NCI-H82 treated with DMSO at 0.1 percent for 48 hours (cell line): ENCODE results near the gene GRIK2.

ENCODE experiments used
- DNase-seq: peaks from one replicate; lab custom pipeline; 2025; ENCODE audit not compliant: unreplicated experiment; lab: John Stamatoyannopoulos, UW

The GRIK2 gene

GRCh38 chr6:101534821-101535220 lies 141.3 kb downstream of the GRIK2 start:
- no peak for DNase-seq

- DNase-seq = no peak
These were observed 144.3 kb downstream of the GRIK2 start for GRCh38 chr6:101537753-101538316.

GRCh38 chr6:101539510-101540245 lies 146.2 kb downstream of the GRIK2 start:
- no peak for DNase-seq

GRCh38 chr6:101541894-101542293 lies 148.4 kb downstream of the GRIK2 start:
- DNase-seq = no peak

- no peak for DNase-seq
These were observed 150.3 kb downstream of the GRIK2 start for GRCh38 chr6:101543796-101544195.

- DNase-seq = no peak
These were observed 150.8 kb downstream of the GRIK2 start for GRCh38 chr6:101544286-101544685.

GRCh38 chr6:101545191-101545590 lies 151.7 kb downstream of the GRIK2 start:
- DNase-seq = no peak

GRCh38 chr6:101550451-101550850 lies 156.9 kb downstream of the GRIK2 start:
- no peak for DNase-seq

- DNase-seq = no peak
These were observed 160.7 kb downstream of the GRIK2 start for GRCh38 chr6:101554231-101554630.

GRCh38 chr6:101558712-101559111 lies 165.2 kb downstream of the GRIK2 start:
- DNase-seq = no peak

GRCh38 chr6:101572627-101573026 lies 179.1 kb downstream of the GRIK2 start:
- DNase-seq = no peak

GRCh38 chr6:101577091-101577490 lies 183.6 kb downstream of the GRIK2 start:
- no peak for DNase-seq

- no peak for DNase-seq
These were observed 184.8 kb downstream of the GRIK2 start for GRCh38 chr6:101578306-101578705.

- no peak for DNase-seq
These were observed 189.3 kb downstream of the GRIK2 start for GRCh38 chr6:101582792-101583191.

- no peak for DNase-seq
These were observed 192.0 kb downstream of the GRIK2 start for GRCh38 chr6:101585501-101585900.

- DNase-seq = no peak
These were observed 194.8 kb downstream of the GRIK2 start for GRCh38 chr6:101588343-101588742.

GRCh38 chr6:101595276-101595675 lies 201.8 kb downstream of the GRIK2 start:
- DNase-seq = no peak

GRCh38 chr6:101597693-101598092 lies 204.2 kb downstream of the GRIK2 start:
- no peak for DNase-seq

- no peak for DNase-seq
These were observed 211.9 kb downstream of the GRIK2 start for GRCh38 chr6:101605426-101605825.

- DNase-seq = no peak
These were observed 212.4 kb downstream of the GRIK2 start for GRCh38 chr6:101605874-101606273.

GRCh38 chr6:101607111-101607690 lies 213.7 kb downstream of the GRIK2 start:
- DNase-seq = no peak

- DNase-seq = no peak
These were observed 215.2 kb downstream of the GRIK2 start for GRCh38 chr6:101608703-101609102.
